ENCODE data around the gene NCF4. TPM values are rescaled to one million over a fixed set of nuclear protein-coding genes. Genes with fewer than 3 reads are reported as not detected.

Gene NCF4
- total RNA-seq, 2 experiments from 2014 or later, result 8.7 to 9.3 TPM

Other genes starting within 250 kb of the NCF4 start
- not detected for gene CACNG2, start 157.3 kb upstream of the NCF4 start, total RNA-seq
- 10 to 100 TPM; 27.9 to 32.1 TPM for gene IFT27, start 84.9 kb upstream of the NCF4 start, total RNA-seq
- not detected for gene PVALB, start 44.0 kb upstream of the NCF4 start, total RNA-seq
- gene CSF2RB, start 52.6 kb downstream of the NCF4 start, total RNA-seq, result under 1 TPM; 0.22 to 0.48 TPM
- gene TST, start 158.4 kb downstream of the NCF4 start, total RNA-seq, result 1 to 10 TPM; 5.5 TPM
- gene MPST, start 158.7 kb downstream of the NCF4 start, total RNA-seq, result 10 to 100 TPM; 16.9 to 17.6 TPM
- gene KCTD17, start 190.7 kb downstream of the NCF4 start, total RNA-seq, result 10 to 100 TPM; 46.0 to 47.3 TPM
- 10 to 100 TPM; 39.9 to 42.1 TPM for gene TMPRSS6, start 248.7 kb downstream of the NCF4 start, total RNA-seq

Data from activated CD4-positive, alpha-beta memory T cell treated with anti-CD3 and anti-CD28 coated beads for 36 hours (primary cell).